ENCODE results near the gene MYPN.
"Not testable (repeated sequence)": the region's sequence is repeated elsewhere in the genome, so short reads cannot be mapped to it uniquely, and the experiment has no call there.

The MYPN gene

DNA sequence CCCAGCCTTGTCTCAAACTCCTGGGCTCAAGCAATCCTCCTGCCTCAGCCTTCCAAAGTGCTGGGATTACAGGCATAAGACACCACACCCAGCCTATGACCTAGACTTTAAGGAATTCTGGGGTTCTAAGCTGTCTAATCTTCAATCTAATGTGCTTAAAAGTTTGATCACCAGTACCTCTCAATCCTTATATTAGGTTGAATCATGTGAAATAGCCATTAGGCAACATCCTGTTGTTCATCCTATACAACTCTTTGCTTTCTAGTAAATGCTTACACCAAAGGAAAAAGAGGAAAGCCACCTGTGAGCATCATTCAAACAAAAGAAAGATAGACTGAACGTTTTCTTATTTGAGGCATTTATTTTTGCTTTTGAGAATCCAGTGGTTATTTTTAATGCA, 66.7 kb downstream of the MYPN start:
- no peak for DNase-seq

DNA sequence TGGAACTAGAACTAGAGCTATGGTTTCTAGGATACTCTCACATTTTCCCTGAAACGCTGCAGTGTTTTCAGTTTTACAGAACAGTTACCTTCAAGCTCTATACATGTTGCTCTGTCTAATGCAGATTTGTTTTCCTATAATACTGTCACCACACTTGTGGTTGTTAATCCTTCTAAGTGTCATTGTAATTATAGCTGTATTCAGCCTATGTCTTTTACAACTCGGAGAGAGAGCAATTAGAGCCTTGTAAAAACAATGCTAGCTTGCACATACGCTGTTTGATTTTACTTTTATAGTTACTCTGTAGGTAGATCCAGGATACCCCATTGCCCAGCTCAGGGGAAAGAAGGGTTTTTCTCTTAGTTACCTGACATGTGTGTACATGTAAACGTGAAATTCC, 67.5 kb downstream of the MYPN start:
- no peak for DNase-seq

DNA sequence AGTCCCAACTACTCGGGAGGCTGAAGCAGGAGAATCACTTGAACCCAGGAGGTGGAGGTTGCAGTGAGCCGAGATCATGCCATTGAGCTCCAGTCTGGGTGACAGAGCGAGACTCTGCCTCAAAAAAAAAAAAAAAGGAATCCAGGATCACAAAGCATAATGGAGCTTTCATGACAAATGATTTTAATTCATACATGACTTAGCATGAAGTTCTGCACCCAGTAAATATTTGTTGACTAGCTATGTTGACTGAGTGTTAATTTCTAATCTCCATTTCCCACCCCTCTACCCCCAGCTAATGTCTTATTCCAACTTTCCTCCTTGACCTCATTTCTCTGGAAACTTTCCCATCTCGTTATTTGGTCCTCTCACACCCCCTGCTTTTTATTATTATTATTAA, 69.3 kb downstream of the MYPN start:
- no peak for DNase-seq

DNA sequence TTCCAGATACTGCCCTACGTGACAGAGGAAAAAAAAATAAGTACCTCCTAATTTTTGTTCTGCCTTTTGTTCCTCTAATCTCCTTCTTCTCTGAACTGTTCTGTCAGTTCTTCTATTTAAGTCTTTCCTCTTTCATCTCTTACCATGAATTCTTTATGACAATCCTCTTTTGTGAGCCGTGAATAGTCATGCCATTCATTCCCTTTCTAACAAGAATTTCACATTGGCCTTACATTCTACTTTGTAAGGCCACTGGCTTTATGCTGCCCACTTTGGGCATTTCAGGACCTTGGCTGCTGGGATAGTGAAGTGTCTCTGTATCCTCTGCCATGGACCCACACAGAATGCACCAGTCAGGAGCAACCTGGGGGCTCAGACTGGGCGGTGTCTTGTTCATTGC, 69.7 kb downstream of the MYPN start:
- no peak for DNase-seq

DNA sequence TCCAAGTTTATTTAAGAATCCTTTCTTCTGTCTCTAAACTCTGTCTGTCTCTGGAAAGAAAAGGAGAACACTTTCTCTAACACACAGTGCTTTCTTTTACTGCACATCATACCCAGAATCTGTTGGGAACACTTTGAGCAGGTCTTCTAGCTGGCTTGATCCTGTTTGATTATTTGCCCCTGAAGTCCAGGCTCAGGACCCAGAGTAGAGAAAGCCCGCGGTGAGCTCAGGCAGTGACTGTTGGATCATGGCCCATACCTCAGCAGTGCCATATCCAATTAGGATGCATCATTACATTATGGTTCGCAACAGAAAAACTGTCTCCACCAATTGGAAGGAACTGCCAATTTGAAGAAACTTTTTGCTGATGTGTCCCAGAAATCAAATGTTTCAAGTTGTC, 71.2 kb downstream of the MYPN start:
- DNase-seq: no peak

DNA sequence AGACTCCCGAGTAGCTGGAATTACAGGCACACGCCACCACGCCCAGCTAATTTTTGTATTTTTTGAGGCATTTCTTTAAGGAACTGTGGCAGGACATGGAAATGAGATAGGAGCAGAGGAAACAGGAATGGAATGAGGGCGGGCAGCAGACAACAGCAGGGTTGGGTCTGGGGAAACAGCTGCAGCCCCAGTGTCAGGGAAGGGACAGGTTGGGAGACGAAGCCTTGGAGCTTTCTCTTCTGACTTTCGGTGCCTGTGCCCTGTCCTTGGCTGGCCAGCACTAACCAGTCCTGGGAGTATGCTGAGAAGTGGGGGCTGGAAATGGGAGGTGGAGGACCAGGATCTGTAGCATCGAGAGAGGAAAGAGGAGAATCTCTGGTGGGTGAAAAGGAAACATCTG, 75.3 kb downstream of the MYPN start:
- DNase-seq: no peak

DNA sequence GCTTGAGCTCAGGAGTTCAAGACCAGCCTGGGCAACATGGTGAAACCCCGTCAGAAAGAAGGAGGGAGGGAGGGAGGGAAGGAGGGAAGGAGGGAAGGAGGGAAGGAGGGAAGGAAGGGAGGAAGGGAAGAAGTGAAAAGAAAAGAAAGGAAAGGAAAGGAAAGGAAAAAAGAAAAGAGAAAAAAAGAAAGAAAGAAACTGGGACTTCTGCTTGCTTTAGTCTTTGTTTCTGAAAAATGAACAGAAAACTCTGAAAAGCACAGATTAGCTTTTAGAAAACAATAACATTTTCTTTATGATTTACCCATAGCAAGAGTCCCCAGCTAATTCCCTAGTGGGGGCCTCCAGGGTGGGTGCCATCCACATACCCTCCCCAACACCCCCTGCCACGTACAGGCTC, 75.8 kb downstream of the MYPN start:
- no peak for DNase-seq

DNA sequence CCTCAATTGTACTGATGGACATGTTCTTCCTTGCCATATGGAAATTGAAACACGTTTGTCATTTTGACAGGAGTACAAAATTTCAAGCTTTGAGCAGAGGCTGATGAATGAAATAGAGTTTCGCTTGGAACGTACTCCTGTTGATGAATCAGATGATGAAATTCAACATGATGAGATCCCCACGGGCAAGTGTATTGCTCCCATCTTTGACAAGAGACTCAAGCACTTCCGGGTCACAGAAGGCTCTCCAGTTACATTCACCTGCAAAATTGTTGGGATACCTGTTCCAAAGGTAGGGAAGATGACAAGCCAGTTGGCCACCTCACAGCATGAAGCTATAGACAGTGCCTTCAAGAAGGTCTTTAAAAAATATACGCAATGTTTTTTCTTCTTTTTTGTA, 79.5 kb downstream of the MYPN start:
- DNase-seq: no peak

DNA sequence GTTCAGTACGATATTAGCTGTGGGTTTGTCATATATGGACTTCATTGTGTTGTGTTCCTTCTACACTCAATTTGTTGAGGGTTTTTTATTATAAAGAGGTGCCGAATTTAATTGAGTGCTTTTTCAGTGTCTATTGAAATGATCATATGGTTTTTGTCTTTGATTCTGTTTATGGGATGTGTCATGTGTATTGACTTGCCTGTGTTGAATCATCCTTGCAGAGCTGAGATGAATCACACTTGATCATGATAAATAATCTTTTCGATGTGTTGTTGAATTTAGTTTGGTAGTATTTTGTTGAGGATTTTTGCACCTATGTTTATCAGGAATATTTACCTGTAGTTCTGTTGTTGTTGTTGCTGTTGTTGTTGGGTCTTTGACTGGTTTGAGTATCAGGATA, 82.8 kb downstream of the MYPN start:
- DNase-seq: no peak

DNA sequence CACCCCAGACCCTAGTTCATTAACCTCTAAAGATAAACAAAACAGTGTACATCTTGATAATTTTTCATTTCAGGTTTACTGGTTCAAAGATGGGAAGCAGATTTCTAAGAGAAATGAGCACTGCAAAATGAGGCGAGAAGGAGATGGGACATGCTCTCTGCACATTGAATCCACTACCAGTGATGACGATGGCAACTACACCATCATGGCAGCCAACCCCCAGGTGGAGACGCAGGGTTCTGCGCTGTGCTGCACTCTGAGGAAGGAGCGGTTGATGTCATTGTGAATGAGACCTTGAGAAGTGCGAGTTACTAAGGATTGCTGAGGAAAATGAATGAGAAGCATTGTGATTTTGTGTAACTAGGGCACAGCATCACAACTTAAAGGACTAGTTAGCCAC, 85.0 kb downstream of the MYPN start:
- no peak for DNase-seq

DNA sequence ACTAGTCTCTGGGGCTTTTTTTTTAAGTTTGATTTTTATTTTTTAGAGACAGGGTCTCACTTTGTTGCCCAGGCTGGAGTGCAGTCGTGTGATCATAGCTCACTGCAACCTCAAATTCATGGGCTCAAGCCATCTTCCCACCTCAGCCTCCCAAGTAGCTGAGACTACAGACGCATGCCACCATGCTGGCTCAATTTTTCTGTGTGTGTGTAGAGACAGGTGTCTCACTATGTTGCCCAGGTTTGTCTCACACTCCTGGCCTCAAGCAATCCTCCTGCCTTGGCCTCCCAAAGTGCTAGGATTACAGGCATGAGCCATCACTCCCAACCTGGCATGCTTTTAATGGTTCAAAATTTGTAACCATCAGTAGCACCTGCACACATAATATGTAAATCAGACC, 86.5 kb downstream of the MYPN start:
- DNase-seq: not testable (repeated sequence)

DNA sequence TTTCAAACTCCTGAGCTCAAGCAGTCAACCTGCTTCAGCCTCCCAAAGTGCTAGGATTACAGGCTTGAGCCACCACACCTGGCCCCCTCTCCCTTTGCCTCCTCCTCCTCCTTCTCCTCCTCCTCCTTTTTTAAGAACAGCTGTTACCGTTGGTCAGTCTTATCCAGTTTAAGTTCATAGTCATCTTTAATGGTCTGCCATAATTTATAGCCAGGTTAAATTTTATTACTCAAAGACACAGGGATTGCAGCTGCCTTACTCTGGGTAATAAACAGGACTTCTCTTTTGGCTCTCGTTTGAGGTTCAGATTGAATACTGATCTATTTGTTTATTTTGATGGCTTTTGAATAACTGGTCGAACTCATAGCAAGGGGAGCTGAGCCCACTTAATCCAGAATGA, 87.4 kb downstream of the MYPN start:
- no peak for DNase-seq

DNA sequence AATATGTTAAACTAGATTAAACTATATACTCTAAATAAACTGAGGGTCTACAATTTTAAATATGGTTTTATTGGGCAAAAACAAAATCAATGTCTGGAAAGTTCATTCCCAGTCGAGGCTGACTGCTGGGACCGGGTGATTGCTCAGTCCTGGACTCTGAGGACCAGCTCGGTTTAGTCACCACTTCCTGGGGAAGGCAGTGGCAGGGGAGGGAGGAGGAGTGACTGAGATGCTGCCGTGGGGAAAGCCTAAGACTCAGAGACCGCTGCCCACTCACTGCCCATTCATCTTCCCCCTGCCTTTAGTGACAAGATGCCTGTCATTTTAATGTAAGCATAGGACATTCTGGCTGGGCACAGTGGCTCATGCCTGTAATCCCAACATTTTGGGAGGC, 93.7 kb downstream of the MYPN start:
- DNase-seq: no peak

DNA sequence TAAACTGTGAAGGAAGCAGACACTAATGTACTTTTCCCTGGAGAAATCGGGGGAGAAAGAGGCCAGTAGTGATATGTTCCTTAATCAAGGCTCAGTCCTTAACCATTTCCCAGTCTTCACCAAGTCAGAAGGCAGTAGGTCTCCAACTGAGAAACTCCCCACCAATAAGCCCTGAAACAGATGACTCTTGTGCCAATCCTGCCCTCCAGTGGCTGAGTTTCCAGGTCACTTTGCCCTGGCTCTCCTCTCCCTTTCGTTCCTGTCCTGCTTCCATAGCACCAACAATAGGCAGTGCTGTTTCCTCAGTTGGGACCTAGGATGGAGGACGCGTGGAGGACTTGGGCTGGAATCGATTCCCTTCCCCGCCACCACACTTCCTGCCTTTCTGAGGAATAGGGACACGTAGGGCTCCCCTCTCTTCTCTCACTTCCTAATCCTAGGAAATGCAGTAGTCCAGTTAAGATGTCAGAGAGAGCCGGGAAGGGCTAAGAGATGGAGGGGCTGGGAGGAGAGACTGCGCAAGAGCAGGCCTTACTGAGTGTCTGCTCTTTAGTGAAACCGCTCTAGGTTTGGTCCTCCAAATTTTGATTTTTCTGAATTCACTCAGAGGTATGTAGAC, 99.2 kb downstream of the MYPN start:
- DNase-seq: no peak

DNA sequence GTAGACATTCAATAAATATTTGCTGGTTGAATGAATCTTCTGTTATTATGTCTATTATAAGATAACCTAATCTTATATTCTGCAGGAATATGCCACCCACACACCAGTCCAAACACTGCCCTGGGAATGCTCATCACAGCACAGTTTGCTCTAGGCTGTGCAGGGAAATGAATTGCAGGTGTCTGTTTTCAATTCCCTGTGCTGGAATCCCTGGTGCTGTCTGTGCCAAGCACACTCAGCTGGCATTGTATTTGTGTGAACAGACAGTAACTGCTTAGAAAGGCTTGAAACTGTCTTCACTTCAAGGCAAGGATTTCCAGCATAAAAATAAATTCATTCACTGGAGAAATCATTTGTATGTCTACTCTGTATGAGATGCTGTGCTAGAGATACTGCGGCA, 102.4 kb downstream of the MYPN start:
- no peak for DNase-seq

DNA sequence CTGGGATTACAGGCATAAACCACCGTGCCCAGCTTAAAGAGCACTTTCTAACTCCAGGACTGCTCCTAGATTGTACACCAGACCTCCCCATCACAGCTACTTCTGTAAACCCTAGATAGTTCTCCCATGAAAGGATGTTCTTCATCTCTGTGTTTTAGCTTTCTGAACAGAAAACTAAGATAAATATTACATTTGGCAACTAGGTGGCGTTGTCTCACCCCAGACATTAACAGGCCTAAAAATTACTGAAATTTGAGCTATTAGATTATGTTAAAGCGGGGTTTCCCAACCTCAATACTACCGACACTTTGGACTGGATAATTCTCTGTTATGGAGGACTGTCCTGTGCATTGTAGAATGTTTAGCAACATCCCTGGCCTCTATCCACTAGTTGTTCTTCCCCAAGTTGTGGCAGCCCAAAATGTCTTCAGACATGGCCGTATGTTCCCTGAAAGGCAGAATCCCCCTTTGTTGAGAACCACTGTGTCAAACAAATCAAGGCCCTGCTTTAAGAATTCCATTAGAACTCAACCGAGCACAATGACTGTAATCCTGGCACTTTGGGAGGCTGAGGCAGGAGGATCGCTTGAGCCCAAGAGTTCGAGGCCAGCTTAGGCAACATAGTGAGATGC, 103.5 kb downstream of the MYPN start:
- no peak for DNase-seq

DNA sequence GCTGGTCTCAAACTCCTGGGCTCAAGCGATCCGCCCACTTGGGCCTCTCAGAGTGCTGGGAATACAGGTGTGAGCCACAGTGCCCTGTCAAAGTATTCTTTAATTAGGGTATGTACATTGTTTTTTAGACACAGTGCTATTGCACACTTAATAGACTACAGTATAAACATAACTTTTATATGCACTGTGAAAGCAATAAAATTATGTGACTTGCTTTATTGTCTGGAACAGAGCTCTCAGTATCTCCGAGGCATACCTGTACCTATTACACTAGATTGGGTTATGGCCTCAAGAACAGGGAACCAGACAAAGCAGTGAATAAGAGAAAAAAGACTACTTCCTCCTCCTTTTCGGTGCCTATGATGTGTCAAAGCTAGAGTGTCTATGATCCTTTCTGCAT, 109.5 kb downstream of the MYPN start:
- no peak for DNase-seq

DNA sequence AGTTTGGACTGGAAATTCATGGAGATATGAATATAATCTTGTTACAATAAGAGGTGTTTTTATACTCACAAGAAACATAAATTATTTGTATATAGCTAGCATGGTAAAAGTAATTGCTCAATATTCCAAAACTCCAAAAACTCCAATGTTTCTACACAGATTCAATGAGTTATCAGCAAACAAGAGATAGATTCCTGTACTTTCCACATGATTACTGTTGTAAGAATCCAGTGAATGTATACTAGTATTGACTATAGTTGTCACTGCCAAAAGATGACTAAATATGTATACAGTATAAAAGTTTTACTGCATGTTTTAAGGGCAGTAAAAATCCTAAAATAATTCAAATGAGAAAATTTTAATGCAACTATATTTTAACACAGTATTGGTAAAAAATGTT, 111.9 kb downstream of the MYPN start:
- no peak for DNase-seq

DNA sequence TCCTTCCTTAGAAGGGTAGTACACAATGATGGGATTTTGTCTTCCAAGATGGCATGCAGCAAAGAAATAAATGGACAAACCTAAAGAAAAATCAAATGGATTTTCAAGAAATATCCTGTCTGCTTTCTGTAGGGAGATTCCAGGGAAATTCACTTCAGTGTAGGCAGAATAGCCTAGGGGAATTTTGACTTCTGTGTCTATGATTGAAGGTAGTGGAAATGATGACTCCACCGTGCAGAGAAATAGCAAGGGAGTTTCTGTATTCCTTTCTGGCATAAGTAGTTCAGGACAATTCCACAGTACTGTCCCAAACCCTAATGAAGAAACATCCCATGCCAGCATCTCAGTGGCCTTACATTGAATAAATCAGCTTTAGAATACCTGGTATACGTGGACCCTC, 113.1 kb downstream of the MYPN start:
- no peak for DNase-seq

DNA sequence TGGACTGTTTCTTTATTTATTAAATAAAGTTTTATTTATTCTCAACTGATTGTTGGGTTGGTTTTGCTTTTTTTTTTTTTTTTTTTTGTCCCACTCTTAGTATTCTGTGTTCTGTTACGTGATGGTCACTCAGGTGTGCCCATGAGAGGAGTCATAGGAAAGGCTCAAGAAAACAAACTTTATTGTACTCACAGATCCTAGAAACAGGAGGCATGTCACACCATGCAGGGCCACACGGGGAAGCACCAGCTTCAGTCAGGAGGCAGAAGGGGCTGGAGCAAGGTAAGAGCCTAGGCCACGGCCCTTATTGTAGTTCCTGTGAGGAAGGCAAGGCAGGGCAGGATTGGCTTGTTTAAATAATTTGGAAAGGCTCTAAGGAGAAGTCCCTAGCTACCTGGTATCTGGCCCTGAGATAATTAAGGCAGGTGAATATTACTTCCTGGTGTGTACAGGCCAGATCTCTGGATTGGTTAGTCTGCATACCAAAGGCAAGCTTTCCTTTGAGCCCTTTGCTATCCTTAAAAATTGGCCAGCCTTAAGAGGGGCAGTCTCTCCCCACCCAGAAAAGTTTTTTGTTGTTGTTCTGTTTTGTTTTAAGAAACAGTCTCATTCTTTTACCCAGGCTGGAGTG, 114.4 kb downstream of the MYPN start:
- no peak for DNase-seq

DNA sequence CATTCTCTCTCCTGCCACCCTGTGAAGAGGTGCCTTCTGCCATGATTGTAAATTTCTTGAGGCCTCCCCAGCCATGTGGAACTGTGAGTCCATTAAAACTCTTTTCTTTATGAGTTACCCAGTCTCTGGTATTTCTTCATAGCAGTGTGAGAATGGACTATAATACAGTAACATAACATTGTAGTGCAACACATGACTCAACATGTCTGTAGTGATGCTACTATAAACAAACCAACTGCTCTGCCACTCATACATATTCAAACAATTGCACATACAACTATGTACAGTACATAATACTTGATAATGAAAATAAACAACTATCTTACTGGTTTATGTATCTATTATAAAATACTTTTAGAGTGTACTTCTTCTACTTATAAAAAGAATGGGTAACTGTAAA, 115.5 kb downstream of the MYPN start:
- DNase-seq: no peak

DNA sequence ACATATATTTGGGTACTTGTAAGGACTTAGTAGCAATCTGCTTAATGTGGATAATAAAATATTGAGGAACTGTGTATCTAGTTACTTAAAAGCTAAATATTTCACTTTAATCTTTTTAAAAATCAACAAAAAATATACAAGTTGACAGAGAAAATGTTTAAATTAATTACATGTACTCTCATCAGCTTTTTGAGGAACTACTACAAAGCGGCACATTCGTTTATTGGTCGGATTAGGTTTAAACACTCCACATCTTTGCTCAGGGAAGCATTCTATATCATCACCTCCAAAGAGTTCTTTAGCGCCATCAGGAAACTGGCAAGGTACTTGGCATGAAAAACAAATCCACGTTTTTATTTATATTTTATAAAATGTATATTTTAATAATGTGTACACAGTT, 121.0 kb downstream of the MYPN start:
- DNase-seq: no peak

DNA sequence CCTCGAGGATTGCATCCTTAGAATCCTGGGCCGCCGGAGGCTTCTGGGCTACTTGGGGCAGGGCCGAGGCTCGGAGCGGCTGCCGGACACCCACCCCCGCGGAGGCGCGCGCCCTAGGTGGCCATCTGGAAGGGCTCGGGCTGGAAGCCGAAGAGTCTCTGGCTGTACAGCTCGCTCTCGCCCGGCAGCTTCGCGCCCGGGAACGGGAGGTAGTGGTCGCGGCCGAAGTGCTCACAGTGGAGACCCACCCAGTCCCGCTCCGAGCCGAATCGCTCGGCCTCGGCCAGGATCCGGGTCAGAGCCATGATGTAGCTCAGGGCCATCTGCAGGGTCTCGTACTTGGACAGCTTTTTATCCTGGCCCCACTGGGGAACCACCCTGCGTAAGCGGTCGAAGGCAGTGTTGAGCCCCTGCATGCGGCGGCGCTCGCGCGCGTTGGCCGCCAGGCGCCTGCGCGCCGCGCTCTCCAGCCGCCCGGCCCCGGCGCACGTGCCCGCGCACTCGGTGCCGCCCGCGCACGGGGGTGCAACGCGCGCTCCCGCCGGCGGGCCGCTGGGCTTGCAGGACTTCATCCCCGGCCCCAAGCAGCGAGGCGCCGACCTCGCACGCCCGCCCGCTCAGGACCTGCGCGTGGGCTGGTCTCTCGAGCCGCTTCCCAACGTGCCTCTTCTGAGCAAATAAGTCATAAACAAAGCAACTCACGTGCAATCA, 122.0 kb downstream of the MYPN start:
- peak in 1 of 2 experiments; percentile 68 for DNase-seq

DNA sequence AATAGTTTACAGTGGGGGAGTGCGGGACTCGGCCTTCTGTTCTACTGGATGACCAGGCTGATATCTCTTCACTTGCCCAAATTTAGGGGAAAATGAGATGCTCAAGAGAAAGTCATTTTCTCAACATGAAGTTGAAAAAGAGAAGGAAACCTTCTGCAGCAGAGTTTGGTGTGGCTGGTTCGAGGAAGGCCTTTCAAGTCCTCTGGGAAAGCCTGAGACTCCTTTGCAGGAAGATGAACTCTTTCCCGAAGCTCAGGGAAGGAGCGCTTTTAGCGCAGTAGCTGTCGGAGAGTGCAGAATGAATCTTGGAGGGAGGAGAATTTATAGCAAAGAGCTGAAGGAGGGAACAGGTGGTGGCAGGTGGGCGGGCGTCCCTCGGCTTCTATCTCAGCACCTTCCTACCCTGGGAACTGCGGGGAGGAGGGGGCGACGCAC, 122.5 kb downstream of the MYPN start, which contains the start of gene ATOH7:
TSS of gene ATOH7 (minus strand) at position 297 of the 435 bp plus-strand sequence. CDS start 436 bp downstream, outside the sequence.
- peak in 1 of 2 experiments; percentile 61 for DNase-seq
